ENCODE data around the gene BOLA2. TPM values are rescaled to one million over a fixed set of nuclear protein-coding genes. Genes with fewer than 3 reads are reported as not detected.
"Not testable (repeated sequence)": the region's sequence is repeated elsewhere in the genome, so short reads cannot be mapped to it uniquely, and the experiment has no call there.

The BOLA2 gene
- 3.1 TPM for polyA plus RNA-seq (ENCODE audit: insufficient read length)

- not testable (repeated sequence) for DNase-seq (ENCODE audit: low read depth)
Measured at GRCh38 chr16:29454269-29454668, at the start of gene BOLA2, which contains the start of gene SLX1B. TSS of gene BOLA2 (minus strand) at chr16:29454351. CDS start at chr16:29454253, 98 bp downstream. TSS of gene SLX1B (plus strand) at chr16:29454533.

GRCh38 chr16:29482276-29482675, 28.1 kb upstream of the BOLA2 start:
- DNase-seq (ENCODE audit: low read depth), result not testable (repeated sequence)

- DNase-seq (ENCODE audit: low read depth), result not testable (repeated sequence)
Measured at GRCh38 chr16:29472065-29472464, 17.9 kb upstream of the BOLA2 start.

GRCh38 chr16:29469660-29470059, 15.5 kb upstream of the BOLA2 start:
- not testable (repeated sequence) for DNase-seq (ENCODE audit: low read depth)

- DNase-seq (ENCODE audit: low read depth), result not testable (repeated sequence)
Measured at GRCh38 chr16:29467654-29468366, 13.7 kb upstream of the BOLA2 start.

GRCh38 chr16:29466904-29467303, 12.8 kb upstream of the BOLA2 start:
- DNase-seq (ENCODE audit: low read depth), result not testable (repeated sequence)

GRCh38 chr16:29465985-29466824, 12.1 kb upstream of the BOLA2 start:
- not testable (repeated sequence) for DNase-seq (ENCODE audit: low read depth)

- not testable (repeated sequence) for DNase-seq (ENCODE audit: low read depth)
Measured at GRCh38 chr16:29460647-29461030, 6.5 kb upstream of the BOLA2 start.

GRCh38 chr16:29459706-29460646, 5.8 kb upstream of the BOLA2 start, which contains the start of gene SULT1A4:
TSS of gene SULT1A4 (plus strand) at chr16:29459913. CDS start at chr16:29461386, 1,473 bp downstream.
- DNase-seq (ENCODE audit: low read depth), result not testable (repeated sequence)

- DNase-seq (ENCODE audit: low read depth), result not testable (repeated sequence)
Measured at GRCh38 chr16:29457660-29458059, 3.5 kb upstream of the BOLA2 start.

GRCh38 chr16:29454828-29455227, 677 bp upstream of the BOLA2 start:
- not testable (repeated sequence) for DNase-seq (ENCODE audit: low read depth)

GRCh38 chr16:29453754-29454153, 397 bp downstream of the BOLA2 start:
- DNase-seq (ENCODE audit: low read depth), result not testable (repeated sequence)

GRCh38 chr16:29425390-29425789, 28.8 kb downstream of the BOLA2 start:
- not testable (repeated sequence) for DNase-seq (ENCODE audit: low read depth)

GRCh38 chr16:29423587-29423986, 30.6 kb downstream of the BOLA2 start:
- DNase-seq (ENCODE audit: low read depth), result not testable (repeated sequence)

- DNase-seq (ENCODE audit: low read depth), result not testable (repeated sequence)
Measured at GRCh38 chr16:29405249-29405648, 48.9 kb downstream of the BOLA2 start.

Other genes with a start within 250 kb of the BOLA2 start
- 1.7 TPM for gene NPIPB11, start 47.6 kb downstream of the BOLA2 start, polyA plus RNA-seq (ENCODE audit: insufficient read length)
- gene SLX1B, start 182 bp upstream of the BOLA2 start, polyA plus RNA-seq (ENCODE audit: insufficient read length), result 3.2 TPM
- 8.0 TPM for gene SULT1A4, start 5.6 kb upstream of the BOLA2 start, polyA plus RNA-seq (ENCODE audit: insufficient read length)
- 34.3 TPM for gene NPIPB12, start 52.1 kb upstream of the BOLA2 start, polyA plus RNA-seq (ENCODE audit: insufficient read length)
- 1.0 TPM for gene SPN, start 208.9 kb upstream of the BOLA2 start, polyA plus RNA-seq (ENCODE audit: insufficient read length)
- gene QPRT, start 224.8 kb upstream of the BOLA2 start, polyA plus RNA-seq (ENCODE audit: insufficient read length), result 79.2 TPM

Data from forelimb muscle (tissue), 1 donor.